Cardiac muscle cell (in vitro differentiated cells and primary cell): ENCODE data around the gene CCDC141. TPM values are rescaled to one million over a fixed set of nuclear protein-coding genes. Genes with fewer than 3 reads are reported as not detected.
A peak's percentile ranks its signal among the peaks of the same experiment; 100 is the strongest.

Source experiments
- DNase-seq, 2 donors: peaks; one replicate each; pipeline versions ENCODE4 v3.0.0 to v3.0.0-alpha.2; 2010 to 2017; ENCODE audit warnings: low read depth in 1 of 2, low spot score in 1 of 2
- H3K27ac ChIP-seq: fragments of 200-600 bp; sonication (generic); 2 replicates; pipeline ENCODE4 v1.5.1; 2016
- H3K27me3 ChIP-seq: fragments of 200-600 bp; sonication (generic); 2 replicates; pipeline ENCODE4 v1.6.0; 2016; ENCODE audit warnings: control low read depth
- H3K36me3 ChIP-seq: fragments of 200-600 bp; sonication (generic); 2 replicates; pipeline ENCODE4 v1.5.1; 2016; ENCODE audit warnings: control low read depth
- H3K4me1 ChIP-seq: fragments of 200-600 bp; sonication (generic); 2 replicates; pipeline ENCODE4 v1.8.1; 2017; ENCODE audit warnings: low read depth, mild to moderate bottlenecking, mixed run types
- H3K4me3 ChIP-seq: fragments of 200-600 bp; sonication (generic); 2 replicates; pipeline ENCODE4 v1.5.1; 2016; ENCODE audit warnings: mild to moderate bottlenecking
- H3K9me3 ChIP-seq: fragments of 200-600 bp; sonication (generic); 2 replicates; pipeline ENCODE4 v1.5.1; 2017; ENCODE audit warnings: low read depth, mild to moderate bottlenecking, control low read depth
- CTCF ChIP-seq: IDR thresholded peaks from 2 replicates; pipeline ENCODE4 v1.5.1; 2012; ENCODE audit warnings: low read depth, mild to moderate bottlenecking, low read length
- polyA plus RNA-seq: library from polyadenylated mRNA; unstranded; fragments of >200 nt; fragmentation: Nextera tagmentation; extraction: Ambion mirVana; gene quantifications from 2 replicates; pipeline ENCODE4 v1.2.1, GENCODE V29; 2016
- total RNA-seq: library from RNA; depleted of rRNA; stranded (reverse); fragments of >200 nt; gene quantifications from 2 replicates; pipeline ENCODE4 v1.2.3, GENCODE V29; 2016

CCDC141 gene
- total and polyA plus RNA-seq, 2 experiments from 2014 or later, result 134 to 213 TPM

- no peaks in the 10 kb centered on the region for H3K27me3 ChIP-seq
- no peak for DNase-seq
- TF ChIP-seq CTCF, result no peak
- no peaks in the 10 kb centered on the region for H3K4me1 ChIP-seq
- peaks cover 25% of the 10 kb centered on the region for H3K36me3 ChIP-seq
- no peak overlapping the region for H3K4me3 ChIP-seq
- no peak overlapping the region for H3K27ac ChIP-seq
- no peaks in the 10 kb centered on the region for H3K9me3 ChIP-seq
These were observed 69.1 kb downstream of the CCDC141 start for GRCh38 chr2:178980815-178981214.

GRCh38 chr2:178978667-178979066, 71.3 kb downstream of the CCDC141 start:
- no peak overlapping the region for H3K27ac ChIP-seq
- no peaks in the 10 kb centered on the region for H3K4me1 ChIP-seq
- no peak overlapping the region for H3K4me3 ChIP-seq
- no peaks in the 10 kb centered on the region for H3K27me3 ChIP-seq
- DNase-seq, result no peak
- H3K36me3 ChIP-seq, result peaks cover 42% of the 10 kb centered on the region
- no peak for TF ChIP-seq CTCF
- H3K9me3 ChIP-seq, result no peaks in the 10 kb centered on the region

- H3K4me3 ChIP-seq, result no peak overlapping the region
- TF ChIP-seq CTCF, result no peak
- no peaks in the 10 kb centered on the region for H3K27me3 ChIP-seq
- DNase-seq, result no peak
- no peak overlapping the region for H3K27ac ChIP-seq
- no peaks in the 10 kb centered on the region for H3K9me3 ChIP-seq
- no peaks in the 10 kb centered on the region for H3K4me1 ChIP-seq
- H3K36me3 ChIP-seq, result peaks cover 55% of the 10 kb centered on the region
These were observed 73.6 kb downstream of the CCDC141 start for GRCh38 chr2:178976351-178976750.

- Histone ChIP-seq H3K4me3 (no peak overlapping the region), H3K36me3 (peaks cover 28% of the 10 kb centered on the region), H3K4me1 (peaks cover 43% of the 10 kb centered on the region), H3K27me3 (no peaks in the 10 kb centered on the region), H3K9me3 (no peaks in the 10 kb centered on the region), H3K27ac (peak overlapping the region; percentile 26)
- DNase-seq, result no peak
- TF ChIP-seq CTCF, result no peak
These were observed 87.0 kb downstream of the CCDC141 start for GRCh38 chr2:178962805-178963433.

- DNase-seq, result no peak
- H3K4me3 ChIP-seq, result no peak overlapping the region
- H3K27me3 ChIP-seq, result no peaks in the 10 kb centered on the region
- H3K4me1 ChIP-seq, result peaks cover 43% of the 10 kb centered on the region
- H3K9me3 ChIP-seq, result no peaks in the 10 kb centered on the region
- H3K36me3 ChIP-seq, result peaks cover 28% of the 10 kb centered on the region
- H3K27ac ChIP-seq, result no peak overlapping the region
- TF ChIP-seq CTCF, result no peak
These were observed 87.8 kb downstream of the CCDC141 start for GRCh38 chr2:178962152-178962551.
